IMR-90 (cell line): Measurements from ENCODE around the gene AIRE.

Source experiments
- CEBPB ChIP-seq: IDR thresholded peaks from 2 replicates; pipeline ENCODE4 v1.6.1; 2012; ENCODE audit warnings: low read depth, low read length, improper control_type of control experiment
- CTCF ChIP-seq: conservative IDR thresholded peaks from 2 replicates; pipeline ENCODE4 v1.5.1; 2012; ENCODE audit warnings: mild to moderate bottlenecking, low read depth, low read length, improper control_type of control experiment
- ELK1 ChIP-seq: fragments of 150-350 bp; IDR thresholded peaks from 2 replicates; pipeline ENCODE4 v1.6.1; 2016; ENCODE audit warnings: low read depth, mild to moderate bottlenecking, low read length, moderate library complexity, borderline replicate concordance
- FOS ChIP-seq: fragments of 150-350 bp; IDR thresholded peaks from 2 replicates; pipeline ENCODE4 v1.6.1; 2016; ENCODE audit warnings: low read depth, low read length
- MAFK ChIP-seq: IDR thresholded peaks from 2 replicates; pipeline ENCODE4 v1.6.1; 2012; ENCODE audit warnings: low read depth, low read length, improper control_type of control experiment
- NFE2L2 ChIP-seq: fragments of 150-350 bp; IDR thresholded peaks from 2 replicates; pipeline ENCODE4 v1.6.1; 2016; ENCODE audit warnings: low read depth, mild to moderate bottlenecking, low read length
- POLR2A ChIP-seq: IDR thresholded peaks from 2 replicates; pipeline ENCODE4 v1.6.1; 2012; ENCODE audit warnings: mild to moderate bottlenecking, low read depth, low read length
- RAD21 ChIP-seq: IDR thresholded peaks from 2 replicates; pipeline ENCODE4 v1.6.1; 2012; ENCODE audit warnings: low read length, improper control_type of control experiment
- RFX5 ChIP-seq: IDR thresholded peaks from 2 replicates; pipeline ENCODE4 v1.8.0; 2012; ENCODE audit warnings: low read depth, mild to moderate bottlenecking, low read length, moderate library complexity

GRCh38 chr21:44305691-44306090, 20.0 kb downstream of the AIRE start:
- TF ChIP-seq POLR2A = no peak
- no peak for TF ChIP-seq CTCF
- TF ChIP-seq RAD21 = no peak
- no peak for TF ChIP-seq FOS
- TF ChIP-seq RFX5 = no peak
- no peak for TF ChIP-seq ELK1
- no peak for TF ChIP-seq MAFK
- TF ChIP-seq NFE2L2 = no peak
- no peak for TF ChIP-seq CEBPB
